CD4-positive, CD25-positive, alpha-beta regulatory T cell (primary cell): ENCODE measurements around the gene WWOX. TPM values are rescaled to one million over a fixed set of nuclear protein-coding genes. Genes with fewer than 3 reads are reported as not detected.

Source experiments
- ATAC-seq, 2 donors: fragments of 150-1000 bp; cut with Tn5 transposase; one replicate each; pipeline ENCODE4 v1.10.0; 2021; ENCODE audit warnings: low read depth in 2 of 2, moderate number of reproducible peaks in 2 of 2, moderate library complexity in 1 of 2
- DNase-seq, 3 donors: peaks; one replicate each; pipeline versions ENCODE4 v3.0.0 to v3.0.0-alpha.2; 2012 to 2022; ENCODE audit warnings: mixed read lengths in 1 of 3
- H3K27ac ChIP-seq: one replicate; pipeline ENCODE4 v1.7.0; 2013; ENCODE audit warnings: mild to moderate bottlenecking, low read length; ENCODE audit not compliant: insufficient read depth, poor library complexity, severe bottlenecking
- H3K27me3 ChIP-seq: one replicate; pipeline ENCODE4 v1.7.0; 2013; ENCODE audit warnings: low read length; ENCODE audit not compliant: control insufficient read depth, insufficient read depth
- H3K36me3 ChIP-seq: one replicate; pipeline ENCODE4 v1.7.0; 2013; ENCODE audit warnings: mild to moderate bottlenecking, low read length, moderate library complexity; ENCODE audit not compliant: control insufficient read depth, insufficient read depth
- H3K4me1 ChIP-seq: 2 replicates; pipeline ENCODE4 v1.7.0; 2013; ENCODE audit warnings: mild to moderate bottlenecking, low read length; ENCODE audit not compliant: insufficient read depth, control insufficient read depth, poor library complexity, severe bottlenecking
- H3K4me3 ChIP-seq: one replicate; pipeline ENCODE4 v1.7.0; 2013; ENCODE audit warnings: low read depth, mild to moderate bottlenecking, low read length, moderate library complexity
- H3K9me3 ChIP-seq, 2 experiments: 1 replicate in 1 of 2; 2 replicates in 1 of 2; pipeline ENCODE4 v1.7.0; 2013; ENCODE audit warnings: low read length in 2 of 2, mild to moderate bottlenecking in 1 of 2, moderate library complexity in 1 of 2; ENCODE audit not compliant: control insufficient read depth in 2 of 2
- H3K27ac Mint-ChIP-seq, 3 donors: one replicate each; pipeline ENCODE4 v1.8.0; 2020 to 2022; ENCODE audit warnings: mild to moderate bottlenecking in 3 of 3, mixed read lengths in 3 of 3, moderate library complexity in 2 of 3
- H3K27me3 Mint-ChIP-seq: one replicate; pipeline ENCODE4 v1.8.0; 2022; ENCODE audit warnings: mild to moderate bottlenecking, mixed read lengths
- H3K36me3 Mint-ChIP-seq: one replicate; pipeline ENCODE4 v1.8.0; 2020; ENCODE audit warnings: mixed read lengths
- H3K4me1 Mint-ChIP-seq, 4 donors: one replicate each; pipeline ENCODE4 v1.8.0; 2020 to 2022; ENCODE audit warnings: mixed read lengths in 4 of 4, mild to moderate bottlenecking in 1 of 4
- H3K4me3 Mint-ChIP-seq, 4 donors: one replicate each; pipeline ENCODE4 v1.8.0; 2020 to 2022; ENCODE audit warnings: mild to moderate bottlenecking in 4 of 4, mixed read lengths in 4 of 4, moderate library complexity in 3 of 4
- H3K9me3 Mint-ChIP-seq, 7 donors: one replicate each; pipeline ENCODE4 v1.8.0; 2020 to 2022; ENCODE audit warnings: mixed read lengths in 7 of 7, mild to moderate bottlenecking in 3 of 7, moderate library complexity in 2 of 7
- polyA plus RNA-seq, 4 donors: library from polyadenylated mRNA; unstranded; fragments of 300-500 nt; fragmentation: Illumina TruSeq; gene quantifications; one replicate each; pipeline ENCODE4 v1.2.3, GENCODE V29; 2021
- total RNA-seq: library from RNA; stranded (reverse); gene quantifications from one replicate; pipeline ENCODE4 v1.2.3, GENCODE V29; 2022

The WWOX gene
- total and polyA plus RNA-seq, 5 donors from 2014 or later: 10.3 to 18.6 (median 12.8) TPM

DNA sequence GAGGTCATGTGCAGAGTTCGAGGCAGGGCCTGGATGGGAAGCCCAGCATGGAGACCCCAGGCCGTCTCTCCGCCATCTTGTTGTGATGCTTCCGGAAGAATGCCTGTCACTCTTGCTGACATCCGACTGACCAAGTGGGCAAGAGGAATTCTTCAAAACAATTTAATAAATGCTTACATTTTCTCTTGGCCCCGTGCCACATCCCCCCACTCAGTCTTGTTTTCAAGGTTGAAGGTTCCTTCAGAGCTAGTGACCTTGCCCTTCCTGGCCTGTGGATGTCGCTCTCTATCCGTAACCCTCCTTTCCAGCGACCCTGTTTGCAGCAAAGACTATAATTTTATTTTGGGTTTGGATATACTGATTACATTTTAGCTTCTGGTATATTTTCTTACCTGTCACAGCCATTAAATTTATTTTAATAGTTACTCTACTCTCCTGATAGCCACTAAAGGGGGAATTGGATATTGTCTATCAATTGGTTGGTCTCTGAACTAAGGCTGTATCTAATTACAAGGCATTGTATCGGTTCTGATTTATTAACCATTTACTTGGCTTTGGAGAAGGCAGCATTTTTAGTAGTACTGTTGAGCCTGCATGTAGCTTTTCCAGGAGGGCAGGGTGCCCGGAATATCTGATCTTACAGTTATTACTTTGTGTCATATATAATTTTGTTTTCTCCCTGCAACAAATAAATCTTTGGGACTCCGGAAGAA, 264.5 kb downstream of the WWOX start:
- no peak overlapping the region for H3K4me3 Mint-ChIP-seq
- ATAC-seq: no peak
- H3K4me1 Mint-ChIP-seq: peaks cover 0 to 4% (median 0%) of the 10 kb centered on the region in 4 donors

GRCh38 chr16:78364556-78364880, 265.1 kb downstream of the WWOX start:
- Mint-ChIP-seq H3K4me1 (peaks cover 0 to 4% (median 0%) of the 10 kb centered on the region in 4 donors), H3K27ac (no peak overlapping the region), H3K36me3 (no peaks in the 10 kb centered on the region), H3K27me3 (no peaks in the 10 kb centered on the region), H3K4me3 (no peak overlapping the region), H3K9me3 (no peaks in the 10 kb centered on the region)
- Histone ChIP-seq H3K4me1 (no peaks in the 10 kb centered on the region), H3K9me3 (no peaks in the 10 kb centered on the region), H3K36me3 (no peaks in the 10 kb centered on the region), H3K27ac (no peak overlapping the region), H3K27me3 (no peaks in the 10 kb centered on the region), H3K4me3 (no peak overlapping the region)
- DNase-seq (no peak), ATAC-seq (no peak)

More for the DNA sequence above, 264.5 kb downstream of the WWOX start:
- no peaks in the 10 kb centered on the region for H3K9me3 ChIP-seq
- no peak overlapping the region for H3K27ac Mint-ChIP-seq
- no peaks in the 10 kb centered on the region for H3K36me3 ChIP-seq
- no peaks in the 10 kb centered on the region for H3K36me3 Mint-ChIP-seq
- H3K9me3 Mint-ChIP-seq: no peaks in the 10 kb centered on the region
- DNase-seq: no peak
- no peaks in the 10 kb centered on the region for H3K4me1 ChIP-seq
- no peaks in the 10 kb centered on the region for H3K27me3 Mint-ChIP-seq
- no peaks in the 10 kb centered on the region for H3K27me3 ChIP-seq
- no peak overlapping the region for H3K27ac ChIP-seq
- no peak overlapping the region for H3K4me3 ChIP-seq

DNA sequence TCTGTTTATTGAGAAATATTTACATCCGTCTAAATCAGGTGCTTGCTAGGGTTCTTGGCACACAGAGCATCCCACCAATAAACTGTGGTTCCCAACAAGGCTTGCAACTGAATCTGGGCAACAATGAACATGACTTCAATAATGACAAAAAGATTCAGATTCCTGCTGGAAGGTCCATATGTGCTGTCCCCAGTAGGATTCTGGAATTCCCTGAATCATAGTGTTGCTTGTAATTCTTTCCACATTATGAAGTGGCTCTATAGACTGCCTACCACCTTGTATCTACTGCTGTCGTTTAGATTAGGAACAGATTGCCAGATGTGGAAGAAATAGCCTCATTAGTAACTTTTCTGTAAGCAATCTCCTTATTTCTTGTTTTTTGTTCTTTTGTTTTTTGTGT, 265.9 kb downstream of the WWOX start:
- Mint-ChIP-seq H3K27me3 (no peaks in the 10 kb centered on the region), H3K27ac (no peak overlapping the region), H3K4me1 (peaks cover 0 to 4% (median 0%) of the 10 kb centered on the region in 4 donors), H3K36me3 (no peaks in the 10 kb centered on the region), H3K9me3 (peaks cover 0 to 2% (median 0%) of the 10 kb centered on the region in 7 donors), H3K4me3 (no peak overlapping the region)
- no peak overlapping the region for H3K4me3 ChIP-seq
- no peaks in the 10 kb centered on the region for H3K27me3 ChIP-seq
- no peak overlapping the region for H3K27ac ChIP-seq
- ATAC-seq (no peak), DNase-seq (no peak)
- no peaks in the 10 kb centered on the region for H3K9me3 ChIP-seq
- no peaks in the 10 kb centered on the region for H3K36me3 ChIP-seq
- no peaks in the 10 kb centered on the region for H3K4me1 ChIP-seq

DNA sequence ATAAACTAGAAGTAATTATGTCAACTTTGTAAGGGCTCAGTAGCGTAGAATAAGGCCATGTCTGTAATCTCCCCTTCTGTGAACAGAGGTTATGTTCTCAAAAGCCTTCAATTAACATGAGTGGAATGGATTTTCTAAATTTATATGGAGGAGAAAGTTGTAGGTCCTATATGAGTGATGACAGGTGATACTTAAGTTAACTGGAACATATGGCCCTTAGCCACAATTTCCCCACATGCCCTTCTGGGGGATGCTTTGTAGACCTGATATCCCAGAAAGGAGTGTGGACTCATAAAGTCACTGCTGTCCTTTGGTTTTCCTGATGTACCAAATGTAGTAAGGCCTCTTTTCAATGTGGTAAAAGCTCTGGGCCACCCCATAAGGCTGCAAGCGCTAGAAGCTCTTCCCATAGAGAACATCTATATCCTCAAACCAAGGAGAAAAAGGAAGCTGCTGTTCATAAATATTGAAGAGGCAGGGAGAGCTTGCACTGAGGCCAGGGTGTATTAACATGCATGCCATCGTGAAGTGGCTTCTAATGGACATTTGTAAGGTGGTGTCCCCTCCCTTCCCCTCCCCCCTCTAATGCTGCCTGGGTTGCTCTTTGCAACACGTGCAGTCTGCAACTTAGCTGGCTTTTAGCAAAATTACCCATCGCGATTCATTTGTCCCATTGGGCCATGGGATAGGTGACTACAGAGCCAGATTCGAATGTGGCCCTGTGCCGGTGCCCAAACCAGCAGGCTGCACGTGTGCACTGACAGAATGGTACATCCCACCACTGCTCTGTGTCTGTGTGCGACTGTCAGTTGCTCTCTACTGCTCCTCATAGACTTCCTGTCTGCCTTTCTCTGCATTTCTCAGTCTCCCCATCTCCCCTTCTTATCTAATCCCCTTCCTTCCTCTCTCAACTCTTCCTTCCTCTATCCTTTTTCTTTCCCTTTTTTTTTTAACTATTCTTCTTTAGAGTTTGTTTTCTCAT, 269.0 kb downstream of the WWOX start:
- ATAC-seq (no peak), DNase-seq (no peak)
- Histone ChIP-seq H3K27me3 (no peaks in the 10 kb centered on the region), H3K9me3 (no peaks in the 10 kb centered on the region), H3K4me1 (no peaks in the 10 kb centered on the region), H3K4me3 (no peak overlapping the region), H3K27ac (no peak overlapping the region), H3K36me3 (no peaks in the 10 kb centered on the region)
- no peak overlapping the region for H3K27ac Mint-ChIP-seq
- peaks cover 0 to 8% (median 0%) of the 10 kb centered on the region in 7 donors for H3K9me3 Mint-ChIP-seq
- no peak overlapping the region for H3K4me3 Mint-ChIP-seq
- H3K4me1 Mint-ChIP-seq: peaks cover 0 to 4% (median 0%) of the 10 kb centered on the region in 4 donors
- no peaks in the 10 kb centered on the region for H3K36me3 Mint-ChIP-seq
- H3K27me3 Mint-ChIP-seq: no peaks in the 10 kb centered on the region

- H3K4me1 ChIP-seq: no peaks in the 10 kb centered on the region
- Mint-ChIP-seq H3K27me3 (no peaks in the 10 kb centered on the region), H3K27ac (no peak overlapping the region), H3K9me3 (peaks cover 0 to 8% (median 0%) of the 10 kb centered on the region in 7 donors), H3K36me3 (no peaks in the 10 kb centered on the region), H3K4me1 (peaks cover 0 to 4% (median 0%) of the 10 kb centered on the region in 4 donors), H3K4me3 (no peak overlapping the region)
- H3K4me3 ChIP-seq: no peak overlapping the region
- H3K27me3 ChIP-seq: no peaks in the 10 kb centered on the region
- H3K9me3 ChIP-seq: no peaks in the 10 kb centered on the region
- H3K36me3 ChIP-seq: no peaks in the 10 kb centered on the region
- ATAC-seq: no peak
- H3K27ac ChIP-seq: no peak overlapping the region
- DNase-seq: no peak
Observed at GRCh38 chr16:78372277-78372676, 272.8 kb downstream of the WWOX start.

DNA sequence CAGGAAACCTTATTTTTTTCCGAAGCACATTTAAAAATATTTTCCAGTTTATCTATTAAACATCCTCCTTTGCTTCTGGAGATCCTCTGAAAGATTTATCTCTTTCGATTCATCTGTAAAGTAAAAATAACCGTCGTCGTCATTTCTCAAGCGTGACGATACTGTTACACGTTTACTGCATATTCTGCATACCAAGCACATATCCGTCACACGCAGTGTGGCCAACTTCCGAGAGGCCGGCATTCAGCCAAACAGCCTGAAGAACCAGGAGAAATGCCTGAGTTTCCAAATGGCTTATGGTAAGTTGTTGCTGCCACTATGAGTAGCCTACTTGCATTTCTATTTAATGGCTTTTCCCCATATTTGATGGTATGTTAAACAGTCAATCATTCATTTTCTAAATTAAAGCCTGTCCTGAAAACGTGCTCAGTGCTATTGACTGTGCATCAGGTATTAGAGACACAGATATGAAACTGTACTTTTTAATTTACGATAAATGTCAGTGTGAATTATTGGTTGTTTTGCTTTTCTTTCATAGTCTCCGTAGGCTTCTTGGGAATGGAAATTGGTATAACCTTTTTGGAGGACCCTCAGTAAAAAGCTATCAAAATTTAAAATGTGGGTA, 275.7 kb downstream of the WWOX start:
- no peaks in the 10 kb centered on the region for H3K9me3 ChIP-seq
- ATAC-seq (no peak), DNase-seq (no peak)
- no peak overlapping the region for H3K4me3 ChIP-seq
- no peaks in the 10 kb centered on the region for H3K27me3 Mint-ChIP-seq
- no peaks in the 10 kb centered on the region for H3K36me3 Mint-ChIP-seq
- no peaks in the 10 kb centered on the region for H3K4me1 ChIP-seq
- no peaks in the 10 kb centered on the region for H3K27me3 ChIP-seq
- H3K27ac Mint-ChIP-seq: no peak overlapping the region
- H3K36me3 ChIP-seq: no peaks in the 10 kb centered on the region
- H3K4me3 Mint-ChIP-seq: no peak overlapping the region
- no peaks in the 10 kb centered on the region for H3K4me1 Mint-ChIP-seq
- H3K27ac ChIP-seq: no peak overlapping the region
- H3K9me3 Mint-ChIP-seq: peaks cover 0 to 8% (median 0%) of the 10 kb centered on the region in 7 donors

GRCh38 chr16:78376452-78376851, 277.0 kb downstream of the WWOX start:
- Histone ChIP-seq H3K4me1 (no peaks in the 10 kb centered on the region), H3K36me3 (no peaks in the 10 kb centered on the region), H3K27ac (no peak overlapping the region), H3K27me3 (no peaks in the 10 kb centered on the region), H3K9me3 (no peaks in the 10 kb centered on the region), H3K4me3 (no peak overlapping the region)
- DNase-seq (no peak), ATAC-seq (no peak)
- peaks cover 0 to 1% (median 0%) of the 10 kb centered on the region in 7 donors for H3K9me3 Mint-ChIP-seq
- H3K4me1 Mint-ChIP-seq: no peaks in the 10 kb centered on the region
- H3K27ac Mint-ChIP-seq: no peak overlapping the region
- H3K36me3 Mint-ChIP-seq: no peaks in the 10 kb centered on the region
- no peak overlapping the region for H3K4me3 Mint-ChIP-seq
- H3K27me3 Mint-ChIP-seq: no peaks in the 10 kb centered on the region
